GM18909 (cell line): ENCODE measurements around the gene PPP1R1B.

ENCODE experiments used
- ATAC-seq: cut with Tn5 transposase; IDR thresholded peaks from one replicate; pipeline ENCODE4 v1.9.1; 2021; ENCODE audit warnings: mild to moderate bottlenecking; ENCODE audit not compliant: unreplicated experiment, poor library complexity

Gene PPP1R1B

DNA sequence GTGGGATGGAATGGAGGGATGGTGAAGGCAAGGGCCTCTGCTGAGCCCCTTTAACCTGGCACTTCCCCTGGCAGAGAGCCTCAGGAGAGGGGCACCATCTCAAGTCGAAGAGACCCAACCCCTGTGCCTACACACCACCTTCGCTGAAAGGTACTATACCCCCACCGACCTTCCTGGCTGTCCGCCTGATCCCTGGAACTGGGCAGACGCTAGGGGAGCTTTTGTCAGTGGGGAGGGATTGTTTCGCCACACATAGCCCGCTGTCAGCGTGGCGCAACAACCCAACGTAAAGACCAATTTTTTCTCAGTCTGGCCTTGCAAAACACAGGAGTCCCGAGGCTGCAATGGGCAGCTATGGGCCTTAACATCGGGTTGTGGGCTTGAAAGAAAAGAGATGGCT, 3.1 kb downstream of the PPP1R1B start:
- no peak for ATAC-seq

DNA sequence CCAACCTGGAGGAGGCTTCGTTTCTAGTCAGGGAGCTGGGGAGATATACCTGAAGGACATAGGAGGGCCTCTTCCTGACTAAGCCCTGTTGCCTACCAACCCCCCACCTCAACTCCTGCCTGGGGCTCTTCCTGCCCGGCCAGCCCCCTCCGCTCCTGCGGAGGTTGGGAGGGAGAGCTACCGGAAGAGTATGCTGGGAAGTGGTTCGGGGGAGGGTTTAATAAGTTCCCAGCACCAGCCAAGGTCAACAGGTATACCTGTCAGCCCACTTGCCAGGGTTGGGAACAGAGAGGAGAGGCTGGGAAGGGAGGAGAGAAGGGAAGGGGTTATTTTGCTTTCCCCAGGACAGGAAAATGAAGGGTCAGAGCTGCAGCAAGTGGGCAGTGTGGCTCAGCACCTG, 4.7 kb downstream of the PPP1R1B start:
- no peak for ATAC-seq

DNA sequence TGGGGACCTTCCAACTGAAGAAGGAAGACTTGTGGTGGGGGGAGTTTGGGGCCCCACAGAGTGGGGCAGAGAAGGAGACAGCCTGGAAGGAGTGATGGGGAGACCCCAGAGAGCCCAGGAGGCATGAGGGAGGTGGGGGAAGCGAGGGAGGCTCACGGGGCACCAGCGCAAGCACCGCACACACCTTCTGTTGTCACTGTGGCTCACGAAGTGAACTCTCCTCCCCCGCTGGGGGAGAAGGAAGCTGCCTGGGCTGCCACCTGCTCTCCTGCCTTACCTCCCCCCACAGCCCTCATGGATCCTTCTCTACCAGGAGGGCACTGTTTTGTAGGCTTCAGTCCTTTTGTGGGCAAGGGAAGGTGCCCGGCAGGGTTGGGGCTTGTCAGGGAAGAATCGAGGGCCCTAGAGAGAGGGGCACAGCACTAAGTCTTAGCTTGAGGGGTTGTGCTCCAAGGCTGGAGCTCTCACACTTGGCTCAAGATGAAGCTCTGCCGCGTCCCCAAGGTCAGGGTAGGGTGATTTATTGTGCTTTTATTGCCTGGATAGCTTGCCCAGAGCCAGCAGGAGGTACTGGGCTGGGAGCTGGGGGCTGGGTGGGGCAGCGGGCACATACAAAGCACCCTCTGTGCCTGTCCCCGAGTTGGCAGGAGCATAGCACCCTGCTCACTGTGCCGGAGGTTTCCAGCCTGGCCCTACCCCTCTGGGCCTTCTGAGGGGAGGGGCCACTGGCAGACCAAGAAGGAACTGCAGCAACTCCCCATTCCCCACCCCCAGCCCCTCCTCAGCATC, 5.6 kb downstream of the PPP1R1B start:
- ATAC-seq = no peak

DNA sequence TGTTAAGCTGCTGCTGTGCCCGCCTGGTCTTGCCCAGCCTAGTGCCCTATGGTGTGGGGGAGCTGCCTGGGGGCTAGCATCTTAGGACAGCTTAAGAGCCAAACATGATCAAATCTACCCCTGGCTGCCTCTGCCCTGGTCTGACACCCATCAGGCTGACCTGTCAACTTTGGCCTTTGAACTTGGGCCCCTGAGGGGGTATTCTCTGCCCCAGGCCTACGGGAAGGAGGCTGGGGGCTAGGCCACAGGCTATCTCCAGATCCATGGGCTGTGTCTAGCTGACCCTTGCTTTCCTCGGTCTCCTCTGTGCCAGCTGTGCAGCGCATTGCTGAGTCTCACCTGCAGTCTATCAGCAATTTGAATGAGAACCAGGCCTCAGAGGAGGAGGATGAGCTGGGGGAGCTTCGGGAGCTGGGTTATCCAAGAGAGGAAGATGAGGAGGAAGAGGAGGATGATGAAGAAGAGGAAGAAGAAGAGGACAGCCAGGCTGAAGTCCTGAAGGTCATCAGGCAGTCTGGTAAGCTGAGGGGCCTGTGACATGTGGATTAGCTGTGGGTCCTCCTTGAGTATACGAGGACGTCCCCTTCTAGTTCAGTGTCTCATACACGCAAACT, 6.9 kb downstream of the PPP1R1B start:
- ATAC-seq = no peak

DNA sequence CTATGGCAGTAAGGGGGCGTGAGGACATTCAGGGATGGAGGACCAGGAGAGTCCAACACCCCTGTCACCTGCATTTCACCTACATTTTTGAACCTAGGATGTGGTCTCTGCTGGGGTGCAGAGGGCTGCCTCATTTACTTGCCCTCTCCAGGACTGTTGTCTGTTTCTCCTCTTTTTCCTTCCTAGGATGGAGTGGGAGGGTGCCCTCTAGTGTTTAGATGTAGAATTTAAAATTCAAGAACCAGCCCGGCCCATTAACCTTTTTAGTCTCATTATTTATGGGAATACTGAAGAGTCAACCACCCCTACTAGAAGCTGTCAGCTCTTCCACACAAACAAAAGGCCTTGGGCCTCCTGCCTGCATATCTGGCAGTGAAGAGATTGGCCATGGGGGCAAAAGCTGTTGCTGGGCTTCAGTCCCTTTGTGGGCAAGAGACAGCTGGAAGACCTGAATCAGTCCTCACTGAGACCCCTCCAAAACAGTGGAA, 7.7 kb downstream of the PPP1R1B start:
- no peak for ATAC-seq

DNA sequence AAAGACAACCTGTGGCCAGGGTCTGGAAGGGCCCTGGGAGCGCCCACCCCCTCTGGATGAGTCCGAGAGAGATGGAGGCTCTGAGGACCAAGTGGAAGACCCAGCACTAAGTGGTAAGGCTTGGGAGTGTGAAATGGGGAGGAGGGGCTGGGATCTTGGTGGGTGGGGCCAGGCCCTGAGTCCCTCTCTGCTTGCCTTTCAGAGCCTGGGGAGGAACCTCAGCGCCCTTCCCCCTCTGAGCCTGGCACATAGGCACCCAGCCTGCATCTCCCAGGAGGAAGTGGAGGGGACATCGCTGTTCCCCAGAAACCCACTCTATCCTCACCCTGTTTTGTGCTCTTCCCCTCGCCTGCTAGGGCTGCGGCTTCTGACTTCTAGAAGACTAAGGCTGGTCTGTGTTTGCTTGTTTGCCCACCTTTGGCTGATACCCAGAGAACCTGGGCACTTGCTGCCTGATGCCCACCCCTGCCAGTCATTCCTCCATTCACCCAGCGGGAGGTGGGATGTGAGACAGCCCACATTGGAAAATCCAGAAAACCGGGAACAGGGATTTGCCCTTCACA, 8.9 kb downstream of the PPP1R1B start:
- ATAC-seq = no peak

DNA sequence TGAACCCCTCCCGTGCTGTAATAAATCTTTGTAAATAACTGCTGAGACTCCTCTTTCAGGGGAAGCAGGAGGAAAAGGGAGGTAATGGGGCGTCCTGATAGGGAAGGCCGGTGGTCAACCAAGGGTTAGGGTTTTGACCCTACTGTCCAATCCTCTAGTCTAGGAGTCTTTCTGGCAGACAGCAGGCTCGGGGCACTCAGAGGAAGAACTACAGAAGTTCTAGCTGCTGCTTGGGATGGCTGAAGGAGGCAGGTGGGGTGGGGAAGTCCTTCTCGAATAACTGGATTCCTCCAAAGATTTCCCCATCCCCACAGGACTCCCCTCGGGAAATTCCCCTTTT, 9.8 kb downstream of the PPP1R1B start:
- no peak for ATAC-seq

DNA sequence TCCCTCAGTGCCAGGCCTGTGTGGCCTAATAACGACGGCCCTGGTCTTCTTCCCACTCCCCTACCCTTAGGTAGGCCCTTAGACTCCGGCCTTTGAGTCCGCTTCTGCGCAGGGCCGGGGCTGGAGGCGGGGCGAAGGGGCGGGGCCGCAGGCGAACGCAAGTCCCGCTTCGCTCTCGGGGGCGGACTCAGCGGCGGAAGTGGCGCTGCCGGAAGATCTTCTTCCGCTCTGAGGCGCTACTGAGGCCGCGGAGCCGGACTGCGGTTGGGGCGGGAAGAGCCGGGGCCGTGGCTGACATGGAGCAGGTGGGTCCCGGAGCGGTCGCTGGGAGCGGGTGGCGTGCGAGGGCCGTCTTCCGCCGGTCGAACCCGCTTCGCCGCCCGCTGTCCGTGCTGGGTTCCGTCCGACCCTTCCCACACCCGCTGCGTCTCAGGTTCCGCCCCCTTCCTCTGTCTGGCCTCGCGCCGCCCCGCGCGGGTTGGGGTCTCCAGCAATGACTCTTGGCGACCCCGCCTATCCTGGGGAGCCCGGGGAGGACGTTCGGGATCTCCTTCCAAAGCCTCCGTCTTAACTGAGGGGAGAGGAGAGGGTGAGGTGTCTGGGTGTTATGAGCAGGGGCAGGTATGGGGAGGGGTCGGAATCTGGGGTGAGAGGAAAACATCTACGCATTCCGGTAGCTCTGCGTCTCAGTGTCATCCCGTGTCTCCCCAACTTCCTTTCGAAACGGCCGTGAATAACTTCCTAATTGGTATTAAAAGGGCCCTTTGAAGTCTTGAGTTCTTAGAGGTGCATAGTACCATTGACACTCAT, 10.4 kb downstream of the PPP1R1B start, which contains the start of gene STARD3:
Gene STARD3 (plus strand): TSS at position 218 of the 810 bp plus-strand sequence. CDS start 16,388 bp downstream, outside the sequence.
- peak; percentile 72 for ATAC-seq

DNA sequence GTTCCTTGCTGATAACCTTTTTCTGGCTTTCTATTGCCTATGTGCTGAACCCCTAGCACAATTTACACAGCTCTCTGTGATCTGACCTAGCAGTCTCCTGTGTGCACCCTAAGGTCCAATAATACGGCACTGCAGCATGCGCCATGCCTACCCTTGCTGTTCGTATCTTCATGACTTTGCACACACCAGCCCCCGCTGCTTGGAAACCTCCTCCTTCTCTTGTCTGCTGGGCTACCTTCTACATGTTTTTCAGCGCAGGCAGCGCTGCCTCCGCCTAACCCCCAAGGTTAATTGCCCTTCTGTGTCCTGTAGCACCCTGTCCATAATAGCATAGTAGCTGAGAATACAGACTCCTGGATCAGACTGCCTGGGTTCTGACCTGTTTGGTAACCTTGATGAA, 11.6 kb downstream of the PPP1R1B start:
- no peak for ATAC-seq

DNA sequence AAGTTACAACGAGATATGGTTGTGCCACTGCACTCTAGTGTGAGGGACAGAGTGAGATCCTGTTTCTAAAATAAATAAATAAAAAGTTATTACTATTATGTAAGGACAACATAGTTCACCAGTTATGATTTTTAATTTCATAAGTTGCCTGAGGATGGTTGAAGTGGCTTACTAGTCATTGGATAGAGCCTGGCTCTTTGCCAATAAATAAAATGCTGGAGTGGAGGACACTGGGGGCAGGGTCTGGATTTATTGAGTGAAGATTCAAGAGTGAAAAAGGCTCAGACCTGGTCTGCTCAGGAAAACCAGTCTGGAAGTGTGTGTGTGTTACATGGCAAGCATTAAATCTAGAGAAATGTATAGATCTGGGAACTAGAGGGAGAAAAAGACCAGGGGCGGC, 12.3 kb downstream of the PPP1R1B start:
- ATAC-seq = no peak

DNA sequence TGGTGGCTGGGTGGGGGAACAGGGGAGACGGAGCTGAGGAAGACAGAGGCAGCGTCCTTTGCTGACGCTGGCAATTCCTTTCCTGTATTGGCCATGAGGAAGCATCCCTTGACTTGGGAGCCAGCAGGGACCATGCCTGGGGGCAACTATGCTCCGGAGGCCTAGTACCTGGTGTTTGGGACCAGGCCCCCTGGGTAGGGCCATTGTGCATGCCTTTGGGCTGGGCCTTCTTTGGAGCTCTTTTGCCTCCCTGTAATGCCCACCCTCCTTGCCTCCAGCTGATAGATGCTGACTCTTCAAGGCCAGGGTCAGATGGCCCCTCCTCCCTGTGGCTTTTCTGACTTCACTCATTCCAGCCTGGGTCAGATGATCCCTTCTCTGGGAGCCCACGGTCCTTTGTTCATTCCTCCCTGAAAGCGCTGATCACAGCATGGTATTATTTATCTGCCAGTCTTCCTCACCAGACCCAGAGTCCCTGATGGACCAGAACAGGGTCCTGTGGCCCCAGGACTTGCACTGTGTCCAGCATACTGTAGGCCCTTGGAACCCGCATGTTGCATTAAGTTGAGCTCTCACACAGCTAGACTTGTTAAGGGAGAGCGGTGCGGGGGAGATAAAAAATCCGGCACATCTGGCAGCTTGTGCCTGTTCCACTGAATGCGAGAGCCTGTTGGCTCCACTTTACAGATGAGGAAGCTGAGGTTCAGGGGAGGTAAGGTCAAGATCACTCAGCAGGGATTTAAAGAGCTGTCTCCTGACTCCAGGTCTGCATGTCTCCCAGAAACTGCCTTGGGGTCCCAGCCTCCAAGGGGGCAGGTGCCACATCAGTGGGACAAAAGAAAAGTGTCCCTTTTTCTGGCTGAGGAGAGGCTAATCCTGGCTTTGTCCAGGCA, 13.1 kb downstream of the PPP1R1B start:
- ATAC-seq = no peak

DNA sequence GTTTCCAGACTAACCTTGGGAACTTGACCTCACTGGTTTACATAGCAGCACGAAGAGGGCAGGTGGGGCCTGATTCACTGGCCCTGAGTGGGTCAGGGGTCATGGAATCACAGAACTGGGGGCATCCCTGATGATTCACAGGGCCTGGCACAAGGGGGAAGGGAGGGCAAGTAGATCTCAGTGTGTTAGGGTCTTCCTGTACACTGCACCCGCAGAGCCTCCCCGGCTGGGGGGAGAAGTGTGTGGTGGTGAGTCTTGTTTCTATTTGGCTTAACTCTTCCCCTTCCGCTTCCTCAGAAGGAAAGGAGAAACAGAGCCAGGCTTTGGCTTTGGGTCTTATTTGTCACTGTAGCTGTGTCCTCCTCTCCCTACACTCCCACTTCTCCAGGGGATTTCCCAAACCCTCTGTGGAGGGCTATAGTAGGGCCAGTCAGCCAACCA, 13.9 kb downstream of the PPP1R1B start:
- no peak for ATAC-seq

DNA sequence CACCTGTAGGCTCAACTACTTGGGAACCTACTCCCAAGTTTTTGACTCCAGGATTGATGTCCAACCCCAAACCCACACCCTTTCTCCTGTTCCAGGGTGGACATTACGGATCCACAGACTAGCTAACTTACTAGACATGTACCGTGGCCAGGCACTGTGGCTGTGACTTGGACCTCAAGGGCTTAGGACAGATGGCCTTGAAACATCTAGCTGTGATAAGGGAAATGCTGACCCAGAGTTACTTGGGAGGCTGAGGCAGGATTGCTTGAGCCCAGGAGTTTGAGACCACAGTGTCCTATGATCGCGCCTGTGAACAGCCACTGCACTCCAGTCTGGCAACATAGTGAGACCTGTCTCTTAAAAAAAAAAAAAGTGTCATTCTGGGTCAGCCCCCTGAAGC, 14.3 kb downstream of the PPP1R1B start:
- no peak for ATAC-seq

DNA sequence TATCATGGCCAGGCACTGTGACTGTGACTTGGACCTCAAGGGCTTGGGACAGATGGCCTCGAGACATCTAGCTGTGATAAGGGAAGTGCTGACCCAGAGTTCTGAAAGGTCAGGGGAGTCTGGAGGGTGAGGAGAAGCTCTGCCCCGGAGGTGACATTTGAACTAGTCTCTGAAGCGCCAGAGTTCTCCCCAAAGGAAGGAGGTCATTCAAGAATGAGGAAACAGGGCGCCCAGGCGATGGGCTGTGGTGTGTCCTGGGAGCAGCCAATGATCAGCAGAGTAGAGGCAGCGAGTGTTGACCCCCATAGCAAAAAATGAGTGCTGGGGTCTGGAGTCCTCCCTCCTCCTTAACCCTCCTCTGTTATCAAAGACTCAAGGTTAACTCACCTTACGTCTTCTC, 15.1 kb downstream of the PPP1R1B start:
- no peak for ATAC-seq

DNA sequence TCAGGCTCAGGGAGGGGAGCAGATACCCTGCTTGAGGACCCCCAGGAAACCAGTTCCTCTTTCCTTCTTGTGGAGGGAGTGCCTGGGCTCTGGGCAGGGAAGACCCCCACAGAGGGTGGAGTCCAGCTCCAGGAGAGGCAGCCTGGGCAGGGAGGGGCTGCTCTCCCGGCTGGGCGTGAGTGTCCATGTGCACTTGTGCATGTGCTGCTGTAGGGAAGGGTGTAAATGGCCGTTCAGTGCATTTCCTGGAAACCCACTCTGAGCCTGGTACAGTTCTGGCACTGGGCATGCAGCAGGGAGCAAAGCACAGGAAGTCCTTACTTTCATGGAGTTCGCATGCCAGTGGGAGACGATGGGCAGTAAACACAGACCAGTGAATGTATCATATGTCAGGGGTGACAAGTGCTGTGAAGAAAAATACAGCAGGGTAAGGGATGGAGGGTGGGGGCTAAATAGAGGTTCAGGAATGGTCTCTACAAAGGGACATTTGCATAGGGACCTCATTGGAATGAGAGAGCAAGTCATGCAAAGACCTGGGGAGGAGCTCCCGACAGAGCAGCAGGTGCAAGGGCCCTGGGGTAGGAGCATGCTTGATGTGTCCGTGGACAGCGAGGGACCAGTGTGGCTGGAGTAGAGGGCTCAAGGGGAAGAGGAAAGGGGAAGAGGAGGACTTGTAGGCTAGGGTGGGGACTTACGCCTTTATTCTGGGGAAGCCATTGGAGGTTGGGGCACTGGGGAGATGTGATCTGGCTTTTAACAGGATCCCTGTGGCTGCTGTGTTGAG, 15.7 kb downstream of the PPP1R1B start:
- ATAC-seq = no peak

DNA sequence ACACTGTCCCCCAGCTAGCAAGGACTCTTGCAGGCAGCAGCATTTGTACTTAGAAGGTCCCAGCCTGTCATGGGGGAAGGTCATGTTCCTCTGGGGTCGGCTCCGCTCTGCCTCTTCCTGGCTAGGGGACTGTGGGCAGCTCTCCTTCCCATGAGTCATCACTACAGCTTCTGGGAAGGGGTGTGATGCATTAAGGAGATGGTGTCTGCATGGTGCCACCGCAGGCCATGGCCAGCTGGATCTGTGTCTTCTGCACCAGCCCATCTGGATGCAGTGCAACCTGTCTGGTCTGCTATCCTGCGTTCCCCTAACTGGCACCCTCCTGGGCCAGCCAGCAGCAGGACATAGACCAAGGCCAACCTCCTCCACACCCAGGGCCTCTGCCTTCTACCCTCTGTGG, 16.5 kb downstream of the PPP1R1B start:
- no peak for ATAC-seq

DNA sequence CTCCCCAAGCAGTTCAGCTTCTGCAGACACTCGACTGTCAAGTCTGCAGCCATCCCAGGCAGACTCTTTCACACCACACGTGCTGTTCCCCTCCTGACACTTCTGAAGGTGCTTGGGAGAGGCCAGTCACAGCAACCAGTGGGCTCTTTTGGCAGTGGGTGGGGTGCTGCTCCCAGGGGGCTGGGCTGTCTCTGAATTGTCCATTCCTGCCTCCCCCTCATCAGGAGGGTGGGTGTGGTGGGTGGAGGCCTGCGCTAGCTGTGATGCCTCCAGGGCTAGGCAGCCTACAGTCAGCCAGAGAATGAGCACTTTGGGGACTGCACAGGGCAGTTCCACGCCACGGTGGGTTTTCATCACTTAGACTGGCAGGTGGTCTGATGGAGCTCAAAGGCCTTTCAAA, 20.5 kb downstream of the PPP1R1B start:
- no peak for ATAC-seq

DNA sequence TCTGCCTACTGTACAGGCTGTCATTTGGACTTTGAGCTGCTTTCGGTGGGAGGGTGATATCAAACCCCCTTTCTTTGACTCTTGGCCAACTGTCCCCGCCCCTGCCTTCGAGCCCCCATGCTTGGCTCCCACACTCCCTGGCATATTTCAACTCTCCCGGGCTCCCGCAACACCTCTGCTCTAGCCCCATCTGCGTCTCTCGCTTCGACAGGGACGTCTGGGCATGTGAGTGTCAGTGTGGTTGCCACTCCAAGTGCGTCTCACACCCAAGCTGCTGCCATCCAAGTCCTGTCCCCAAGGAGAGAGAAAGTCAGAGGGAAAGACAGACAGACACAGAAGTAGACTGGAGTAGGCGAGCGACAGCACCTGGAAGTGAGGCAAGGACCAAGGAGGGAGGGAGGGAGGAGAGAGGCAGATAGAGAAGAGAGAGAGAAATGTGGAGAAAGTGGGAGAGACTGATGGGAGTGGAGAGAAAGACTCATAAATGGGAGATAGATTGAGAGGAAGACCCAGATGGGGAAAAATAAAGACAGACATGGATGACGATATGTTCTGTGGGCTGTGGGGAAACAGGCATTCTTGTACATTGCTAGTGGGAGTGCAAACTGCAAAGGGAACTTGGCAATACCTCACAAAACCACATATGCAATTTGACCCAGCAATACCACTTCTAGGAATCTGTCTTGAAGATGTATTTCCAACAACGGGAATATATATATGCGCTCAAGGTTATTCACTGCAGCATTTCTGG, 22.0 kb downstream of the PPP1R1B start:
- ATAC-seq = no peak
